Measurements from ENCODE around the gene SERTM2.
"Not testable (repeated sequence)": the region's sequence is repeated elsewhere in the genome, so short reads cannot be mapped to it uniquely, and the experiment has no call there.

SERTM2 gene

DNA sequence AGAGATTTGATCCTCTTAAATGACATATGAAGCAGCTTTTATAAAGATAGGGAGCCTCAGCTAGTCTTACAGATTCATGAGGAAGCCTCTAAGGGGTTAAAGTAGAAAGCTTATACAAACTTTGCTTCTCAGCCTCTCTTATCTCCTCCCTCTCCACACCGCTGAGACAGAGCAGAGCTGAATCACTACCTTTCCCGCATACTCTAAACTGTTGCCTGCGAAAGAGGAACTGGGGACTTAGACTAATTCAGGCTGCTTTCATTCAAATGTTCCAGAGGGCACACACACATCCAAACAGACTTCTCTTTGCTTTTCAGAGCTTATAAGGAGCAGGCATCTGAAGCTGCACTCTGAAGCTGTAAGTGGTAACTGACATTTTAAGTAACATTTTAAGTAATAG lies at the start of gene SERTM2:
Gene SERTM2 (plus strand): TSS at position 169 of the 400 bp plus-strand sequence. CDS start 7,213 bp downstream, outside the sequence.
- DNase-seq, result no peak

DNA sequence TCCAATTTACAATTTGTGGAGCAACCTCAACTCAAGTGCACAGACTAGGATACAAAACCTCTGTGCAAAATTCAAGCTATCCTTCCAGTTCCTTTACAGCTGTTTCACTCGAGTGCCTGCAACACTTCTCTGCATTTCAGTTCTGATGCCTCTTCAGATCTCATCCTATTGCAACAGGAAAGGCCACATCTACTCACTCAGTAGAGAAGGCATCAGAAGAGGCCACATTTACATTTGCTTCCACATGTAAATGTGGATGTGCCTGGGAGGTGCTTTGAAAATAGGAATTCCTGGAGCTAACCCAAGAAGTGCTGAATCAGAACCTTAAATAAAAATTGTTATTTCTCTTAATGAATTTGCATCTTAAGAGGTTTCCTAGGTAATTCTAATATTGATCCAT lies 45.8 kb upstream of the SERTM2 start:
- no peak for DNase-seq

DNA sequence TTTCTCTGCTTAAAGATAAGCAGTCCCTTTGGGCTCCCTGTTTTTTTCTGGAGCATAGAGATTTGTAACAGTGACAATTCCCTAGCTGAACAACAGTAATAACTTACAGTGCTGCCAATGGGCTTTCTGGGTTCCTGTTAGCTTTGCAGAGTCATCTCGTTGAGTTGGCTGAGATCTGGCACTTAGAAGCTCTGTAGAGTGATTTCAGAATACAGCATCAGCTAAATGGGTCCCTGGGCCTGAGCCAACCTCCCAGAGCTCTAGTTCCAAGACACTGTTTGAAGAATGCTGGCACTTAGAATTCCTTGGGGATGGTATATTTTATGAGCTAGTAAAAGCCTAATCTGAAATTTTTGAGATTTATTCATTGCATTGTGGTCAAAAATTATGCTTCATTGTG lies 43.5 kb upstream of the SERTM2 start:
- DNase-seq, result no peak

DNA sequence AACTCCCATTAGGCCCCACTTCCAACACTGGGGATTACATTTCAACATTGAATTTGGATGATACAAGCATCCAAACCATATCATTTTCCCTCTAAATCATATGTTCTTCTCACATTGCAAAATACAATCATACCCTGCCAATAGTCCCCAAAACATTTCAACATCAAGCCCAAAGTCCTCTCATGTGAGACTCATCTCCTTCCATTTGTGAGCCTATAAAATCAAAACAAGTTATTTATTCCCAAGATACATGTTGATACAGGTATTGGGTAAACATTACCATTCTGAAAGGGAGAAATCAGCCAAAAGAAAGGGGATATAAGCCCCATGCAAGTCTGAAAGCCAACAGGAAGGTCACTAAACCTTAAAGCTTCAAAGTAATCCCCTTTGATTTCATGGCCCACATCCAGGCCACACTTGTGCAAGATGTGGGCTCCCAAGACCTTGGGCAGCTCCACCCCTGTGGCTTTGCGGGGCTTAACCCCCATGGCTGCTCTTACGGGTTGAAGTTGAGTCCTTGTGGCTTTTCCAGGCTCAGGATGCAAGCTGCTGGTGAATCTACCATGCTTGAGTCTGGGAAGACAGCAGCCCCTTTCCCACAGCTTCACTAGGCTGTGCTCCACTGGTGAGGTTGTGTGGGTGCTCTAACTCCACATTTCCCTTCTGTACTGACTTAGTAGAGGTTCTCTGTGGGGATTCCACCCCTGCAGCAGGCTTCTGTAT lies 40.6 kb upstream of the SERTM2 start:
- no peak for DNase-seq

DNA sequence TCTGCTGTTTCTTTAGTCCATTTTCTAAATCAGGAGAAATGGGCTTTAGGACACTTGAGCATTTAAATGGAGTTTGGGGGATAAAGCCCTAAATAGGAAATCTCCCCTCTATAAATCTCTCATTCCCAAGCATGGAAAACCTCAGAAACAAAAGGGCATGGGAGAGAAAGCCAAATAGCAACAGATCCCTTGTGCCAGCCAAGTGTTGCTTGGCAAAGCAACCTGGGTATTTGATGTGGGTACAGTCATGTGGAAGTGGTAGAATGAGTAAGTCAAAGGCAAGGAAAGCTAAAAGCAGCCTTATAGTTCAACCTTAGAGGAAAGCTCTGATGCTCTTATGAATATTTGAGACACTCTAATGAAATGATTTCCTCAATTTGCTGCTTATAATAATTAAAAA lies 29.5 kb upstream of the SERTM2 start:
- no peak for DNase-seq

DNA sequence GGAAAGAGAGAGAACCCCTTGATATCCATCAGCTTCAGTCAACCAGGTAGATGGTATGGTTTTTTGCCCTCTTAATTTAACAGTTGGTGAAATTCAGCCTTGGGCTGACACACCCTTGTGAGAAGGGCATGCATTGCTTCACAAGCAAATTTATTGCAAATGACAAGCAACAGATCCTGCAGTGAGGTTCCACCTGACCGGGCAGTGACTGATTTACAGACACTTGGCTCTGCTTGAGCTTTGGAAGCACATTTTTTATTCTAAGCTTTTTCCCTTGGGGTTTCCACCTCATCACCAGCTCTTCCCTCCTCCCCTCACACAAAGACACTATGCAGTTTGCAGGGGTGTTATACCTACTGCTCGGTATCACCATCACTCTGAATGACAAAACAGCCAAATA lies 28.3 kb upstream of the SERTM2 start:
- no peak for DNase-seq

DNA sequence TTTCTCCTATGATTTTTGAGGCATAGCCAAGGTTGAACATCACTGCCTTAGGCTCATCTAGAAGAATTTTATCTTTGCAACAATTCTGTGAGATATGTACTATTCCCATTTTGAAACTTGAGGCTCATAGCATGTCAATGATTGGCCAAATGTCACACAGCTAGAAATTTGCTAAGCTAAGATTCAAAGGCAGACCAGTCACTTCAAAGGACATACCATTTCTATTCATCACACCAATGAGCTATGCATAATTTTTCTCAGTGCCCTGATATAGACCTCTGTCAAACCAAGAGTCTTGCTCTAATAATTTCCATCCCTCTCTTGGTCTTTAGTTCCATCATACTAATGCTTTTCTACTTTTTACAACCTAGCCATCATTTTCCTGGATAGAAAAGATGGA lies 27.6 kb upstream of the SERTM2 start:
- no peak for DNase-seq

DNA sequence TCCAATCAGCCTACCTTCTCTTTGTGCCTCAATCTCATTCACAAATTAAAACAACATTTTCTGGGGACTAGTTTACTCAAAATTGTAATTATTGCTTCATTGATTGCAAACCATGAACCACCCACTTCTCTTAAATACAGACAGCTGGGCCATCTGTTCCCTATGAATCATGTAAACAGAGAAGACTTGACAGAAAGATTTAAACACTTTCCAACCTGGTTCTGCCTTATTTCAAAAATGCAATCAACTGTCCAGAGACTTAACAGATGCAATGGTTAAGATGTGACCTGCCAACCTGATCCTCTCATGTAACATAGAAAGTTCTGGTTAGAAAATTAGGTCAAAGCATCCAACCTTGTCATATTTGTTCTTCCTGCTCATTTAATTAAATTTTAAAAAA lies 20.8 kb upstream of the SERTM2 start:
- no peak for DNase-seq

DNA sequence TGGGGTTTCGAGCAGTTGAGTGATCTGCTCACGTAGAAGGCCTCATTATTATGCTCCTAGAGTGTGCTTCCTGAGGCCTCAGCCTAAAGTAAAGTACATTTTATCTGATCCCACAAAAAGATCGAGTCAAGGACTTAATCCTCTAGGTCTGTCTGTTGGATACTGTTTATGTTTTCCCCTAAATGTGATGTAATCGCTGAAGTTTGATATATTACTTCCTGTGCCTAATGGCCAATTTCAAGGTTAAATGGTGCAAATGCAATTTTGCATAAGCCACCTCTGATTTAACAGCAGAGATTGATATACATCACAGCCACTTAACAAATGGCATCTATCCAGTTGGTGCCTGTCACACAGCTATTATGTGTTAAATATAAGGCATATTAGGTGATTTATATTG lies 19.4 kb upstream of the SERTM2 start:
- no peak for DNase-seq

DNA sequence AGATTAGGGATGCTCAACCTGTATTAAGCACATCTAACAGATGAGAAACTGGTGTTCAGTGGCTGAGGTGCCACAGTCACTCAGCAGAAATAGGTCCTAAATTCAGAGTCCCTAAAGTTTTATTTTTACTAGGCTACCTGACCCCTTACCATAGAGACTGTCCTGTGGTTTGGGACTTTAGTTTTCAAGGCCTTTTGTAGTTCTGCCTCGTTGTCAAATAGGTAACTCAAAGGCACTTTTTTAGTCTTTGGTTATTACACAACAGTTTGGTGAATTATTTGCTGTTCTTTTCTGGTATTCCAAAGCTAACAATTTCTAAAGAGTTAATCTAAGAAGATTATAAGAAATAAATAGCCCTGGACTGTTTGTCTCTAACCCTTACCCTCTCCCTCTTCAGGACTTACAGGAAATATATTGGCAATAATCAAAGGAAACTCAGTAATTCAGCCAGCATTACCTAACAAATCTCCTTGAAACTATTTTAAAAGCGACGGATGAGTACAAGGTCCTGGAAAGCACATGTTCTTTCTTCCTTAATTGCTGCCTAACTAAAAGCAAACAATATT lies 12.8 kb upstream of the SERTM2 start:
- no peak for DNase-seq

DNA sequence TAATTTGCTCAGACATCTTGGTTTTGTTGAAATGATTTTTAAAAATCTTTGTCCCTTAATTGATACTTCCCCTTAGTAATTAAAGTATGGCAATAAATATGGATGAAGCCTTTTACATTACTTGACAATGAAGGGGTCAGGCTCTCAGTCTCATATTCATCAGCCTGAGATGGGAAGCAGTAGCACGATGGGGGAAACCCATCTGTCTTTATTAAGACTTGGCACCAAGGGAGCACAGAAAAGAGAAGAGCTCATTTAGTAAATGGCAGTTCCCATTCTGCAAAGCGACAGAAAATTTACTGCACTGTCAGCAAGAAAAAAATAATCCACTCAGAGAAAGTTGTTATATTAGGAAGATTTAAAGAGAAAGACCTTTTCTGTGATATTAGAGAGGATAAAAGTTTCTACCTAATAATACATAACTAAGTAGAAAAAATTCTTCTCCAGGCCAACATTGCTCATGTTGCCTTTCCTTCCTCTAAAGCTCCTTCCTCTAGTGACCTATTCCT lies 7.9 kb upstream of the SERTM2 start:
- DNase-seq, result no peak

DNA sequence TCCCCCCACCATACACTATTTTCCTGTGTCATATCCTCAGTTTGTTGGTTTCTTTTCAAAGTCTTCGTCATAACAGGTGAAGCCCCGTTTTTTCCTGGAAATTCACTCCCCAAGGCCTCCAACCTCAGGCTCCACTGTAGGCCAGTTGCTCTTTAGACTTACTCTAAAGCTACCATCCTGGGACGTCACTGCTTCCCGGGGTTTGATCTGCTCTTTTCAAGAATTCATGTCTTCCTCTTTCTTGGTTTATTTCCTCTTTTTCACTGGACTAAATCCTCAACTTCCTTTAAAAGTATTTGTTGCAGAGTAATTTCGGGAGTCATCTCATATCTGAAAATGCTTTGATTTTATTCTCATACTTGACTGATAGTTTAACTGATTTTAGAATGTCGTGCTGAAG lies 6.5 kb upstream of the SERTM2 start:
- DNase-seq, result no peak

DNA sequence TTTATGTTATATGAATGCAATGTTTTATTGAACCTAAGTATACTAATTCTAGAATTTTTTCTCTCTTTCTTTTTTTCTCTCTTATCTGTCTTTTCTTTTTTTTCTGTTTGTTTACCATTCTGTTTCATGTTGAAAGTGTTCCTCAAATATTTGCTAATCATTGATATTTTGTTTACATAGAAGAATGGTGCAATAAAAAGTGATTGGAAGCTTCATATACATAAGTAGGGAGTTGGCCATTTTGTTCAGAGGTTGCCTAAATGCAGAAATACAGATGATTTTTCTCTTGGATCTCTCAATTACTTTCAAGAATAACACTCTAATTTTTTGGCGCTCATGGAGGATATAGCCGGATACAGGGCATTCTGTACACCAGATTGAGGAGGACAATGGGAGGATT lies 5.7 kb upstream of the SERTM2 start:
- no peak for DNase-seq

DNA sequence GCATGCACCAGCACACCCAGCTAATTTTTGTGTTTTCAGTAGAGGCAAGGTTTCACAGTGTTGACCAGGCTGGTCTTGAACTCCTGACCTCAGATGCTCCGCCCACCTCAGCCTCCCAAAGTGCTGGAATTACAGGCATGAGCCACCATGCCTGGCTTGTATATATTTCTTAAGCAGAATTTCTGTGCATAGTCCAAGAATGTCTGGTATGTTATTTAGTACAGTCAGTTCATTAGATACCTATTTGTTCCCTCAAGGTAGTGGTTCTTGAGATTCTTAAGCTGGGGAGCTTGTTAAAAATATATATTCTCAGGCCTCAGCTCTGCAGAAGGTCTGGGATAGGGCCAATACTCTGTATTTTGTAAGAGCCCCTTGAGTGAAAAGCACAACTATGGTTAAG lies 4.6 kb upstream of the SERTM2 start:
- DNase-seq, result no peak

DNA sequence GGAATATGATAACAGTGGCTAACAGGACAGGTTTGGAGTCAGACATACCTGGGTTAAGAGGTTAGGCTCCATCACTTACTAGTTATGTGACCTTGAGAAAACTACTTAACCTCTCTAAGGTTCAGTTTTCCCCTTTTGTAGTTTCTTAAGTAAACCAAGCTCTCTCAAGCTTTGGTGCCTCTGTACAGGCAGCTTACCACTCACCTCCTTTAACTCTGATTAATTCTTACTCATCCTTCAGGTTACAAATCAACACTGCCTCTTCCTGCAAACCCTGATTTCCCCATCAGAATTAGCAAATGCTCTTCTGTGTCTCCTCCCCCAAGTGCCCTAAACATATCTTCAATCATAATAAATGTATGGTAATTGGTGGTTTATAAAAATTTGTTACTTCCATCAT lies 3.5 kb upstream of the SERTM2 start:
- DNase-seq, result no peak

DNA sequence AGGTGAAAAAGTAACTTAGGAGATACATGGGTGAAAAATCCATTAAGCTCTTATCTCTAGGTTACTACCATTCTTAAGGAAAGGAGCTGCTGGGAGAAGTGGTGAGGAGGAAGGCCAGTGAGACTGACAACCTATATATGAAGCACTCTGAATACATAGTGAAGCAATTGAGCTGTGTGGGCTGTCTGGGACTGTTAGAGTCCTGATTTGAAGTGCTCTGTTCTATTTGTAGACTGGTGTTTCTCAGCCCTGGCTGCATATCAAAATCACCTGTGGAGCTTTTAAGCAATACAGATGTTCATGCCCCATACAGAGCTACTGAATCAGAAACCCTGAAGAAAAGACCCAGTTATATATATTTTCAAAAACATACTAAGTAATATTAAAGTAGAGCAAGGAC lies 3.9 kb downstream of the SERTM2 start:
- DNase-seq, result no peak

DNA sequence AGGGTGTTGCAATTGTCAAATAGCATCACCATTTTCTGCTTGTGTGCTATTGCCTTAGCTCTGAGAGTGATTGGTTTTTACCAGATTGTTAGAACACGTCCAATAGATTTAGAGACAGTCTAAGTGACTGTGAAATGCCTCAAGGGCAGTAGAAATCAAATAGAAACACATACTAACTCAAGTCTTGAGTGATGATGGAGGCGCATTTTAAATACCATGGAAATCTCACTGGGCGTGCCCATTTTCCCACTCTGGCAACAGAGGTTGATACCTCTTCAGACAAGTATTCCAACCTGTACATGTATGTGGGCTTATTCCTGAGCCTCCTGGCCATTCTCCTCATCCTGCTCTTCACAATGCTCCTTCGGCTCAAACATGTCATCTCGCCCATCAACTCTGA lies 7.2 kb downstream of the SERTM2 start:
- DNase-seq, result no peak

DNA sequence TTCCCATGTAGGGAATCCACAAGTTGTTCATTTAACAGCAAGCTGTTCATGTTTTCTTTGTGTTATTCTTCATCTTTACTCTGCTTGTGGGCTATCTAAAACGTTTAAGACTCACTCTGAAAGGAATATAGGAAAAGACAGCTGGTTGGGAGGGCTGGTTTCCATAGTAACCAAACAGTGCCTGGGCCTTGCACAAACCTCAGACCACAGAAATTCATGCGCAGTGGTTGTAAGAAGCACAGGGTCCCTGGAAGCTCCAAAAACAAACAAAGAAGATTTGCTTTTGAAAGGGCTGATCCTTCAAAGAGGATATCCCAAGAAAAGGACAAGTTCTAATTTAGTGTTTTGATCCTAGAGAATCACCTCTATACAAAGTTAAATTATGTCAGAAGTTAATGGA lies 7.8 kb downstream of the SERTM2 start:
- no peak for DNase-seq

DNA sequence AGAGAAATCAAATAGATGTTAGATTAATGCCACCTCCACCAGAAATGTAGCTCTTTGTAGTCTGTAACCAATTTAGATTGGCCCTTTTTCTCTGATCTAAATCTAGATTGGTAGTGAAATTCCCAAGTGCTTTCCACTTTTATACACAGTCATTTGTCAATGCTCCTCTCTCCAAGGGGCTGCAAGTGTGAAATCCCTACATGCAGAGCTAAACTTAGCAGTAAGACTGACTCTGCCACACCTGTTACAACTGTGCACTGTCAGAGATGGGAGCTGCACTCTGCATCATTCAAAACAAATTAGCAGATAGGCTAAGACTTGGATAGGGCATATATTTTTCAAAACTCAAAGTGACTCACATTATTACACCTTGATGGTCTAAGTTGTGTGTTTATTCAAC lies 9.1 kb downstream of the SERTM2 start:
- no peak for DNase-seq

DNA sequence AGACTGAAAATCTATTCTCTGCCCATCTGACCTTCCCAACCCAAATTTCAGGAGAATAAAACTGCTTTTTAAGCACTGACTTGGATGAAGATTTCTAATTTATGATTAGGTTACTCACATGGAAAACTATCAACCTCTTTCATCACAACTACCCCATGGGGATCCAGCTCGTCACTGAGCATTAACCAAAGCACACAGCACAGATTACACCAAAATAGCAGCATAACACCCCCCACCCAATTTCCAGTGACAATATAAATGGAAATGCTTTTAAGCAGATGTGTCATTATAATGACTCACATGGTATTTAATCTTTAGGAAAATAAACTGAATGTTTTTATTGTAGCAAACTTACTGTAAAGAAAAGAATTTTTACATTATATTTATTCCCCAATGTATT lies 9.7 kb downstream of the SERTM2 start:
- DNase-seq, result no peak

DNA sequence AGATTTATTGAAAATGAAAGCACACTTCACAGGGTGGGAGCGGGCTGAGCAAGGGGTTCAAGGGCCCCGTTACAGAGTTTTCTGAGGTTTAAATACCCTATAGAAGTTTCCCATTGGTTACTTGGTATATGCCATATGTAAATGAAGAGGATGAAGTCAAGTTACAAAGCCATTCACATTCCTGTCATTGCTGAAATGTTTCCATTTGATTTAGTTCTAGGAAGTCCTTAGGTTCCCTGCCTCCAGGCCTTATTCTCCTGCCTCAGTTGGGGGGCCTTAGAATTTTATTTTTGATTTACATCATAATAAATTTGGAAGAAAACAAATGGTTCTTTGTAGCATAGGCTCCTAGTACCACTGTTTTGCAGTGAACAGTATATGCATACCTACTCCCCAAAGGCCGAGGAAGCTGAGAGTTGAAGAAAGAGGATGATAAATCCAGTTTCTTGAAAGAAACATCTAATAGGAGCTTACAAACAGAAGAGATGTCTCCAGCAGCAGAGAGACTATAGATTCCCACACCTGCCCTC lies 31.8 kb downstream of the SERTM2 start:
- no peak for DNase-seq

DNA sequence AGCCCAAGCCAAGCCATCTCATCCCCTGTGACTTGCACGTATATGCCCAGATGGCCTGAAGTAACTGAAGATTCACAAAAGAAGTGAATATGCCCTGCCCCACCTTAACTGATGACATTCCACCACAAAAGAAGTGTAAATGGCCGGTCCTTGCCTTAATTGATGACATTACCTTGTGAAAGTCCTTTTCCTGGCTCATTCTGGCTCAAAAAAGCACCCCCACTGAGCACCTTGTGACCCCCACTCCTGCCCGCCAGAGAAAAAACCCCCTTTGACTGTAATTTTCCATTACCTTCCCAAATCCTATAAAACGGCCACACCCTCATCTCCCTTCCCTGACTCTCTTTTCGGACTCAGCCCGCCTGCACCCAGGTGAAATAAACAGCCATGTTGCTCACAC lies 37.8 kb downstream of the SERTM2 start:
- DNase-seq, result not testable (repeated sequence)

DNA sequence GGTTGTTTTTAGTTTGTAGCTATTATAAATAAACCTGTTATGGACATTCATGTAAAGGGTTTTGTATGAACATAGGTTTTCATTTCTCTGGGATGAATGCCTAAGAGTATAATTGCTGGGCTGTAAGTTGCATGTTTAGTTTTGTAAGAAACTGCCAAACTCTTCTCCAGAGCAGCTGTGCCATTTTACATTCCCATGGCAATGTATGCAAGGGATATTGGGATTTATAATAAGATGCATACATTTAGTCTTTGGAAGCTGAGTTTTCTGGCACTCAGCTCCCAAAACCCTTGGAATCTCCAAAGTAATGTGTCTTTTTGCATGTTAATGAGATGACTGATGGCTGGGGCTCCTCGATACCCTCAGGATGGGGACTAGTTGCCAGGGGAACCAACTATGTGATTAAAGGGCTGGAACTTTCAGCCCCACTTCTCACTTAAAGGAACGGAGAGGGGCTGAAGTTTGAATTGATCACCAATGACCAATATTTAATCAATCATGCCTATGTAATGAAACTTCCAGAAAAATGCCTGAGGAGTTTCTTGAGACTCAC lies 44.0 kb downstream of the SERTM2 start:
- DNase-seq, result no peak

DNA sequence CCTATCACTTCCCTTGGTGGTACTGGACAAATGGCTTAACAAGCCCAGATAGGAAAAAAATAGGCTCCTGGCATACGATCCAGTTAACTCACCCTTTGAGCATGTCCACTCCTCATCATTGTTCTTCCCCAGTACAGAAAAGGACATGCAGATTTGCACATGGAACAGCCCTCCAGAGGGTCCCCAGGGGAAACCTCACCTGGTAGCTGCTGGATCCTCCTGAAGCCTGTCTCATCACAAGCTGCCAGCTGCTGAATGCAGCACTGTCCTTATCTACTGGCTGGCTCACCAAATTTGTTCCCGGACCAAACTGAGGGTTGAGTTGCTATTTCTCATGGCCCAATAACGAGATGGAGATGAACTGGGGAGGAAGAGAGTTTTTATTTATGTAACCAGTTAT lies 49.4 kb downstream of the SERTM2 start:
- no peak for DNase-seq

Measured in 8988T (cell line).